Occipital lobe (tissue), 2 donors: ENCODE data around the gene PPP1R3A. TPM values are rescaled to one million over a fixed set of nuclear protein-coding genes. Genes with fewer than 3 reads are reported as not detected.

Experiments
- DNase-seq: peaks from one replicate; lab custom pipeline; 2025; lab: John Stamatoyannopoulos, UW
- total RNA-seq: library from RNA; depleted of rRNA; stranded (reverse); fragments of >200 nt; gene quantifications from one replicate; pipeline ENCODE4 v1.2.3, GENCODE V29; 2014

PPP1R3A gene
- total RNA-seq, 1 donor from 2014 or later = not detected

DNA sequence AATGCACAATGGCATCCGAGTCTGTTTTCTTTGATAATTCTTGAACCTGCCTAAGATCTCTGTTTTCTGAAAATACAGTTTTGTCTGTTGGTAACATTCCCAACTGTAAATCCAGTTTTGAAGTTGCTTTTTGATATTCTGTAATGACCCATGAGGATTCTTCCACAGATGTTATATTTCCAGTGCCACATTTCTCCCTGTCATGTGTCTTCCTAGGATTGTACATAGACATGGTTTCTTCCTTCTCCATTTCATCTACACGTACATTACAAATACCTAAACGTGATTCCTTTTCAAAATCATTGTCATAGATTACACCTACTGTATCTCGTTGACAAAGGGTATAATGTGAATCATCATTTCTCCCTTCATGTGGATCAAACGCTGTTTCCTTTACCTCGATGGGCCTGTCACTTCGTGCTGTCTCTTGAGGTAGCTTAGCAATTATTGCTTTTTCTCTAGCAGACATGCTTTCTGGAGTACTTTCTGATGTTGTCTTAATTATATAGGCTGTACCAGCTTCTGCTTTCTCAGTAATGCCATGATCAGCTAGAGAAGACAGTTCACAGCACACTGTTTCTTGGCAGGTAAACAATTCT, 40.3 kb downstream of the PPP1R3A start:
- no peak for DNase-seq

DNA sequence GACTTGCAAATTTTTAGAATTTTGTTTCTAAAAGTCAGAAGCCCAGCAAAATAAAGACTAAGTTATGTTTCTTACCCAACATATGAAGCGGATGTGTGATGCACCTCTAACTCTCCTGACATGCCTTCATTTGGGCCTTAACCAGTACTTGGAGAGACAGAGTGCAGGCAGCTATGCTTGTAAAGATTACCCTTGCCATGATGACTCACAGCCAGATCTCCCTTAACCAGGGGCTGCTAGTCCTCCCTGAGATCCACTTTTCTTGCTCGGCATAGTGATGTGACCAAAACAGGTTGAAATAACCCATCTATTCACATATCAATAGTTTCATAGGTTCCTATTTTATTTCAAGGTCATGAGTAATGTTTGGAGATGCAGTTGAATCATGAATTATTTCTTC, 43.6 kb downstream of the PPP1R3A start:
- no peak for DNase-seq

DNA sequence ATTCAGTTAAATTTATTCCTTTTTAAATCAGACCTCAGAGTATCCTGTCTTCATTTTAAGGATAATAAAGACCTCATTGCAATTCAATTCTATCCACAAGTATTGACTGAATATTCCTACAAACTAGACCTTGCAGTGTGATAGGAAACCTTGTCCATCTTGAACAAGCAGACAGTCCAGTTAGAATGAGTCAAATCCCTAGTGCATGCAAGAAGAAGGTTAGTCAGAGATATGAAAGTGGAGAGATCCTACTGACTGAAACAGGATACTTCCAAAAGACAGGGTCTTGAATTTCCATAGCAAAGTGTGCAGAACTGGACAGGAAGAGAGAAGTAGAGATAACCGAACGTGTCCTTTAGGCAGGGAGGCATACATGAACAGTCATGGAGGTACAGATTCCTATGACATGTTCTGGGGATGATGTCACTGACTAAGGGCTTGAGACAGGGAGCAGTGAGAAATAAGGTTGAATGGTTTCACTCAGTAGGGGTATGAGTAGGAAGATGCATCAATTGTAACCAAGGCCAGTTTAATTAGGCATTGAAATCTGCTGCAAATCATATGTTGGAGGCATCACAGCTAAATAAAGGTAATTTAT, 45.2 kb downstream of the PPP1R3A start:
- DNase-seq = no peak

DNA sequence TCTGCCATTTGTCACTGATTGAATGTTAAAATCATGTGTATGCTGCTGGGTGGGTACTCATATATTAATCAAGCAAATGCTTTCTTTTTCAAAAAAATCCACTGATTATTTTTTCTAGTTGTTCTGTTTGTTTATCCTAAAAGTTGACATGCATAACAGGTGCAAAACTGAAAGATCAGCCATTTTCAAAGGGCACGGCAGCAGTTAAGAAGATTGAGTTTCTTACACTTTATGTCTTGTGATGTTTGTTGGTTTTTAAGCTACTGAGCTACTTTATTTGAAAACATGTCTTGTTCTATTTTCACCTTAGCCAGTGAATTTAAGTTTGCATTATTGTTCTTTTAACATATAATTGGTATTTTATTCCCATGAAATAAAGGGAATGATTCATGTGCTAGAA, 45.8 kb downstream of the PPP1R3A start:
- no peak for DNase-seq

DNA sequence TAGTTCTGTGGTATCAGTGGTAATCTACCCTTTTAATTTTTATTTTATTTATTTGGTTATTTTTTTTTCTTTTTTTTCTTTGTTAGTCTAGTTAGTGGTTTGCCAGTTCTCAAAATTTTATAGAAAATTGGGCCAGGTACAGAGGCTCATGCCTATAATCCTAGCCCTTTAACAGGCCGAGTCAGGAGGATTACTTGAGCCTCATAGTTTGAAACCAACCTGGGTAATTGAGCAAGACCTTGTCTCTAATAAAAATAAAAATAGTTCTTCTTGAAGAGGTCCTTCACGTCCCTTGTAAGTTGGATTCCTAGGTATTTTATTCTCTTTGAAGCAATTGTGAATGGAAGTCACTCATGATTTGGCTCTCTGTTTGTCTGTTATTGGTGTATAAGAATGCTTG, 51.5 kb downstream of the PPP1R3A start:
- no peak for DNase-seq

DNA sequence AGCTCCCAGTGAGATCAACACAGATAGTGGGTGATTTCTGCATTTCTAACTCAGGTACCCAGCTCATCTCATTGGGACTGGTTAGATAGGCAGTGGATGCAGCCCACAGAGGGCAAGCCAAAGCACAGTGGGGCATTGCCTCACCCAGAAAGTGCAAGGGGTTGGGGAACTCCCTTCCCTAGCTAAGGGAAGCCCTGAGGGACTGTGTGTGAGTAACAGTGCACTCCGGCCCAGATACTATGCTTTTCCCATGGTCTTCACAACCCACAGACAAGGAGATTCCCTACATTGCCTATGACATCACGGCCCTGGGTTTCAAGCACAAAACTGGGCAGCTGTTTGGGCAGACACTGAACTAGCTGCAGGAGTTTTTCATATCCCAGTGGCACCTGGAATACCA, 62.8 kb downstream of the PPP1R3A start:
- no peak for DNase-seq

DNA sequence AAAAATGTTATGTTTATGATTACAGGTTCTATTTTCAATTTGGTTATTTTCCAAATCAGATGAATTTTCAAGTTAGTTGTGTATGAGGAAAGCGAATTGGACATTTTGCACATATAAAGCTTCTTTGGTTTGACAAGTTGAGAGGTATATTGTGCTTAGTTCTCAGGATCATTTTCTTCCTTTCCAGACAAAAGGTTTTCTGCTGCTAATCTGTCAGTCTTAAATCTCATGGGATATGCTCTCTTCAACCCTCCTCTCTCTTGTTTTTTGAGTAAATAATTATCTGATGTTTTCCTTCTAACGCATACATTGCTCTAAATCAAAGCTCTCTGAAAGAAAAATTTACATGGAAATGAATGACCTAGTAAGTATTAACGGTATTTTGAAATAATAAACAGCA, 77.9 kb downstream of the PPP1R3A start:
- no peak for DNase-seq

DNA sequence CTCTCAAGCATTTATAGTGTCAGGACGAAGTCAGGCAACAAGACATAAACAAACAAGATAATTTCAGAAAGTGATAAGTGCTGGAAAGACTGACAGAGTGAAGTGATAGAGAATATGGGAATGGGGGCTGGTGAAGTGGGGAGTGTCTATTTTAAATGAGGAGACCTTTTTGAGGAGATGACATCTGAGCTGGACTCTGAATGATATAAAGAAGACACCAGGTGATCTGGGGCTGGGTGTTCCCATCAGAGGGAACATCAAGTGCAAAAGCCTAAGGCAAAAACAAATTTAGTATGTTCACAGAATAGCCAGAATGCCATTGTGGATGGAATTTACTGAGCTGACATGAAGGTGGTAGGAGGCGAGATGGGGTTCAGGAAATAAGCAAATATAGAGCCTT, 83.4 kb downstream of the PPP1R3A start:
- no peak for DNase-seq

DNA sequence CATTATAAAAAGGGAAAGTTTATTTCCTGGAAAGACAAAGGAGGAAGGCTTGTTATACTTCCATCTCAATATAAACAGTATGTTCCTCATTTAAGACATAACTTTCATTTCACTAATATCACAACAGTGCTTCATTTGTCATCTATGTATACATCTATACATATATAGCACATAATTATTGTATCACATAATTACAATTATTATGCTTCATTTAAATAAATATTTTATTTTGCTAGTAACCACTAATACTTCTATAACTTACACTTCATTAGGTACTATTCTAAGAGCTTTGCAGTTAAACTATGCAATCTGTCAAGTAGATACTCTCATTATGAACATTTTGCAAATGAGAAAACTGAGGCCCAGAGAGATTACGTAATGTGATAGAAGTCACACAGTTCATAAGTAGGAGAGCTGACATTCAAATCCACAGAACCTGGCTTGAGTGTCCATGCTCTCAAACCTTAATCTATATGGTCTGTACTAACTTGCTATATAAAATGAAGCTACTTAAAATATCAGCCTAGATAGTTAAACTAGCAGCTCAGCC, 86.5 kb downstream of the PPP1R3A start:
- no peak for DNase-seq

DNA sequence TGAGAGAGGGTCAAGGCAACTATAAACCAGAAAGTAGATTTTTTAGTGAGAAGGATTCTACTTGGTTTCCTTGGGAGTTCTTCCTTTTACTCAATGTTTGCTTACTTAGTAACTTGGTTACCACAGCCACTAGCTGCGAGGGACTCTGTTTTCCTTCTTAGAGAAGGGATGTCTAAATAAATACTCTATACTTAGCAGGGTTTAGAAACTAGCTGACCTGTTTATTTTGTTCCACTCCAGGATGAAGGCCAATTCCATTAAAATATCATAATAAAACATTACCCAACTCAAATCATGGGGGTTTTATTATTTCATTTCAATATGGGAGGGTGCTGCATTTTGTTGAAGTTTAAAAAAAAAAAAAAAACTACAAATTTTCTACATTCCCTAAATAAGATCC, 87.3 kb downstream of the PPP1R3A start:
- no peak for DNase-seq

DNA sequence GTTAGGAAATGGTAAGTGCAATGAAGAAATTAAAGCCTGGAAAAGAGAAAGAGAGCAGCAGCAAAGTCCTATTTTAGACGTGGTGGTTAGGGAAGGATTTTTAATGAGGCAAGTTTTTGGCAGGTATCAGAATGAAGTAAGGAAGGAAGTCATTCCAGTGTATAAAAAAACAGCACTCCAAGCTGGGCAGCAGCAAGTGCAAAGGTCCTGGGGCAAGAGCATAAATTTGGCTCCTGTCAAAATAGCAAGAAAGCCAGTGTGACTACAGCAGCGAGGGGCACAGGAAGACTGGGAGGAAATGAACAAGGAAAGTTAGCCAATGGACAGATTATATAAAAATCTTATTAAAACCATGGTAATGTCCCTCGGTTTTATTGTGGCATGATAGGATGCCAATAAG, 90.2 kb downstream of the PPP1R3A start:
- no peak for DNase-seq
